KMS-11 (cell line): ENCODE data around the gene AZIN2.
"Not testable (repeated sequence)": the region's sequence is repeated elsewhere in the genome, so short reads cannot be mapped to it uniquely, and the experiment has no call there.

Experiments
- H2AFZ ChIP-seq: fragments of 200-600 bp; sonication (generic); 2 replicates; pipeline ENCODE4 v1.6.1; 2016; ENCODE audit warnings: antibody characterized with exemption, mixed run types, low read depth
- H3K27ac ChIP-seq: fragments of 200-600 bp; sonication (generic); 2 replicates; pipeline ENCODE4 v1.6.1; 2016; ENCODE audit warnings: mild to moderate bottlenecking, mixed run types
- H3K27me3 ChIP-seq: fragments of 200-600 bp; sonication (generic); 2 replicates; pipeline ENCODE4 v1.6.1; 2017; ENCODE audit warnings: mild to moderate bottlenecking, low read depth, mixed run types, moderate library complexity; ENCODE audit not compliant: insufficient read depth
- H3K36me3 ChIP-seq: fragments of 200-600 bp; sonication (generic); 2 replicates; pipeline ENCODE4 v1.6.1; 2017; ENCODE audit warnings: mild to moderate bottlenecking, mixed run types; ENCODE audit not compliant: insufficient read depth
- H3K4me1 ChIP-seq: fragments of 200-600 bp; sonication (generic); 2 replicates; pipeline ENCODE4 v1.6.1; 2016; ENCODE audit warnings: mild to moderate bottlenecking, low read depth, mixed run types; ENCODE audit not compliant: poor library complexity, severe bottlenecking
- H3K4me2 ChIP-seq: fragments of 200-600 bp; sonication (generic); 2 replicates; pipeline ENCODE4 v1.7.0; 2016; ENCODE audit warnings: mild to moderate bottlenecking, mixed run types
- H3K4me3 ChIP-seq: fragments of 200-600 bp; sonication (generic); IDR thresholded peaks from 2 replicates; pipeline ENCODE4 v1.6.1; 2017; ENCODE audit warnings: low read depth, low read length, mixed read lengths; ENCODE audit not compliant: insufficient read depth
- H3K79me2 ChIP-seq: fragments of 200-600 bp; sonication (generic); 2 replicates; pipeline ENCODE4 v1.6.1; 2016; ENCODE audit warnings: low read depth, mixed run types; ENCODE audit not compliant: insufficient read depth
- H3K9ac ChIP-seq: fragments of 200-600 bp; sonication (generic); 2 replicates; pipeline ENCODE4 v1.6.1; 2016; ENCODE audit warnings: mild to moderate bottlenecking, mixed run types
- H4K20me1 ChIP-seq: fragments of 200-600 bp; sonication (generic); 2 replicates; pipeline ENCODE4 v1.6.1; 2016; ENCODE audit warnings: mild to moderate bottlenecking, mixed run types; ENCODE audit not compliant: insufficient read depth
- CTCF ChIP-seq: fragments of 200-600 bp; sonication (generic); conservative IDR thresholded peaks from 2 replicates; pipeline ENCODE4 v1.6.1; 2017; ENCODE audit warnings: low read depth, mild to moderate bottlenecking, antibody characterized with exemption, low read length, moderate library complexity, mixed read lengths

The AZIN2 gene

GRCh38 chr1:33122483-33123178 is 41.7 kb downstream of the AZIN2 start:
- no peak overlapping the region for H3K9ac ChIP-seq
- H3K4me3 ChIP-seq: no peak overlapping the region
- H4K20me1 ChIP-seq: no peaks in the 10 kb centered on the region
- TF ChIP-seq CTCF: no peak
- H3K79me2 ChIP-seq: no peaks in the 10 kb centered on the region; the same call in 1 of the 2 replicates
- no peaks in the 10 kb centered on the region for H3K4me1 ChIP-seq
- no peak overlapping the region for H2AFZ ChIP-seq
- no peaks in the 10 kb centered on the region for H3K27me3 ChIP-seq
- H3K27ac ChIP-seq: no peak overlapping the region
- H3K36me3 ChIP-seq: no peaks in the 10 kb centered on the region
- H3K4me2 ChIP-seq: no peak overlapping the region

- H3K4me3 ChIP-seq: no peak overlapping the region
- H3K27ac ChIP-seq: no peak overlapping the region
- H3K79me2 ChIP-seq: no peaks in the 10 kb centered on the region; the same call in 1 of the 2 replicates
- no peak overlapping the region for H3K4me2 ChIP-seq
- no peak overlapping the region for H2AFZ ChIP-seq
- no peaks in the 10 kb centered on the region for H3K27me3 ChIP-seq
- H3K36me3 ChIP-seq: no peaks in the 10 kb centered on the region
- H3K4me1 ChIP-seq: peaks cover 2% of the 10 kb centered on the region
- no peak overlapping the region for H3K9ac ChIP-seq
- TF ChIP-seq CTCF: no peak
- H4K20me1 ChIP-seq: no peaks in the 10 kb centered on the region
These were observed 42.3 kb downstream of the AZIN2 start for GRCh38 chr1:33123266-33123665.

- H2AFZ ChIP-seq, H3K27ac ChIP-seq, H3K4me2 ChIP-seq, H3K4me3 ChIP-seq, H4K20me1 ChIP-seq, H3K27me3 ChIP-seq, H3K9ac ChIP-seq, H3K79me2 ChIP-seq, H3K36me3 ChIP-seq, H3K4me1 ChIP-seq: not testable (repeated sequence)
These were observed 43.7 kb downstream of the AZIN2 start for GRCh38 chr1:33124647-33125046.

- Histone ChIP-seq H3K27me3 (no peaks in the 10 kb centered on the region), H3K4me2 (peak overlapping the region; percentile 53), H3K79me2 (peaks cover 7% of the 10 kb centered on the region; the same call in 1 of the 2 replicates), H3K4me1 (peaks cover 7% of the 10 kb centered on the region), H4K20me1 (no peaks in the 10 kb centered on the region), H3K9ac (peak overlapping the region; percentile 73), H3K36me3 (no peaks in the 10 kb centered on the region), H2AFZ (peak overlapping the region; percentile 68; the same call in 1 of the 2 replicates), H3K4me3 (peak overlapping the region; percentile 98), H3K27ac (peak overlapping the region; percentile 76)
- no peak for TF ChIP-seq CTCF
These were observed 45.6 kb downstream of the AZIN2 start for GRCh38 chr1:33126411-33127000.
